Smooth muscle cell (in vitro differentiated cells): ENCODE results near the gene SKAP1. TPM values are rescaled to one million over a fixed set of nuclear protein-coding genes. Genes with fewer than 3 reads are reported as not detected.
"Not testable (repeated sequence)": the region's sequence is repeated elsewhere in the genome, so short reads cannot be mapped to it uniquely, and the experiment has no call there.

Source experiments
- DNase-seq: peaks from one replicate; lab custom pipeline; 2025; ENCODE audit not compliant: unreplicated experiment; lab: John Stamatoyannopoulos, UW
- H2AFZ ChIP-seq: fragments of 200-600 bp; sonication (generic); 2 replicates; pipeline ENCODE4 v1.6.0; 2016; ENCODE audit warnings: antibody characterized with exemption, low read depth, mild to moderate bottlenecking
- H3F3A ChIP-seq: fragments of 200-600 bp; sonication (generic); 2 replicates; pipeline ENCODE4 v1.6.0; 2017; ENCODE audit warnings: antibody characterized with exemption, low read depth
- H3K27ac ChIP-seq: fragments of 200-600 bp; sonication (generic); 2 replicates; pipeline ENCODE4 v1.5.1; 2016; ENCODE audit warnings: low read depth, mild to moderate bottlenecking
- H3K27me3 ChIP-seq: fragments of 200-600 bp; sonication (generic); 2 replicates; pipeline ENCODE4 v1.6.1; 2016; ENCODE audit warnings: low read depth, mild to moderate bottlenecking
- H3K36me3 ChIP-seq: fragments of 200-600 bp; sonication (generic); 2 replicates; pipeline ENCODE4 v1.5.1; 2016; ENCODE audit warnings: low read depth
- H3K4me1 ChIP-seq: fragments of 200-600 bp; sonication (generic); 2 replicates; pipeline ENCODE4 v1.5.1; 2016; ENCODE audit warnings: low read depth
- H3K4me2 ChIP-seq: fragments of 200-600 bp; sonication (generic); 2 replicates; pipeline ENCODE4 v1.6.0; 2016; ENCODE audit warnings: mild to moderate bottlenecking
- H3K4me3 ChIP-seq: fragments of 200-600 bp; sonication (generic); 2 replicates; pipeline ENCODE4 v1.5.1; 2016; ENCODE audit warnings: mild to moderate bottlenecking
- H3K79me2 ChIP-seq: fragments of 200-600 bp; sonication (generic); 2 replicates; pipeline ENCODE4 v1.6.0; 2016; ENCODE audit warnings: low read depth, mild to moderate bottlenecking
- H3K9ac ChIP-seq: fragments of 200-600 bp; sonication (generic); 2 replicates; pipeline ENCODE4 v1.6.0; 2016; ENCODE audit warnings: low read depth
- H3K9me3 ChIP-seq: fragments of 200-600 bp; sonication (generic); replicated peaks from 2 replicates; pipeline ENCODE4 v1.5.1; 2016; ENCODE audit warnings: low read depth
- H4K20me1 ChIP-seq: fragments of 200-600 bp; sonication (generic); 2 replicates; pipeline ENCODE4 v1.6.0; 2016; ENCODE audit warnings: low read depth
- CTCF ChIP-seq: fragments of 200-600 bp; sonication (generic); IDR thresholded peaks from 2 replicates; pipeline ENCODE4 v1.5.1; 2017; ENCODE audit warnings: borderline replicate concordance, mild to moderate bottlenecking, antibody characterized with exemption; ENCODE audit not compliant: insufficient read depth, poor library complexity, severe bottlenecking
- WGBS: methylation state at CpG from one replicate; pipeline ENCODE4 v1.1.7; 2016; ENCODE audit warnings: low lambda C conversion rate; 5-methylcytosine and 5-hydroxymethylcytosine counted together
- polyA plus RNA-seq: library from polyadenylated mRNA; unstranded; fragments of >200 nt; fragmentation: Nextera tagmentation; extraction: Ambion mirVana; gene quantifications from 2 replicates; pipeline ENCODE4 v1.2.1, GENCODE V29; 2016
- total RNA-seq: library from RNA; depleted of rRNA; stranded (reverse); fragments of >200 nt; gene quantifications from 2 replicates; pipeline ENCODE4 v1.2.3, GENCODE V29; 2014

Gene SKAP1
- total and polyA plus RNA-seq, 2 experiments from 2014 or later = not detected

GRCh38 chr17:48347177-48347576 lies 82.8 kb downstream of the SKAP1 start:
- H4K20me1 ChIP-seq = no peaks in the 10 kb centered on the region
- no peak overlapping the region for H3K9ac ChIP-seq
- no peak for DNase-seq
- H2AFZ ChIP-seq = no peak overlapping the region
- H3K27me3 ChIP-seq = peaks cover 59% of the 10 kb centered on the region
- H3K4me3 ChIP-seq = no peak overlapping the region
- H3K4me2 ChIP-seq = no peak overlapping the region
- H3K27ac ChIP-seq = no peak overlapping the region
- H3K9me3 ChIP-seq = no peaks in the 10 kb centered on the region
- H3K4me1 ChIP-seq = no peaks in the 10 kb centered on the region
- no peaks in the 10 kb centered on the region for H3K36me3 ChIP-seq
- TF ChIP-seq CTCF = no peak
- no peaks in the 10 kb centered on the region for H3K79me2 ChIP-seq
- H3F3A ChIP-seq = no peaks in the 10 kb centered on the region

- H3K27me3 ChIP-seq = peaks cover 63% of the 10 kb centered on the region
- no peaks in the 10 kb centered on the region for H3K9me3 ChIP-seq
- TF ChIP-seq CTCF = no peak
- H3K27ac ChIP-seq = no peak overlapping the region
- H3F3A ChIP-seq = no peaks in the 10 kb centered on the region
- no peaks in the 10 kb centered on the region for H3K79me2 ChIP-seq
- no peaks in the 10 kb centered on the region for H3K4me1 ChIP-seq
- no peak for DNase-seq
- no peak overlapping the region for H2AFZ ChIP-seq
- no peak overlapping the region for H3K9ac ChIP-seq
- no peaks in the 10 kb centered on the region for H3K36me3 ChIP-seq
- no peak overlapping the region for H3K4me3 ChIP-seq
- no peak overlapping the region for H3K4me2 ChIP-seq
- H4K20me1 ChIP-seq = no peaks in the 10 kb centered on the region
Measured at GRCh38 chr17:48344251-48344650, 85.8 kb downstream of the SKAP1 start.

GRCh38 chr17:48340916-48341315 lies 89.1 kb downstream of the SKAP1 start:
- Histone ChIP-seq H3K4me1 (no peaks in the 10 kb centered on the region), H2AFZ (no peak overlapping the region), H3K27ac (no peak overlapping the region), H3K9ac (no peak overlapping the region), H3K36me3 (no peaks in the 10 kb centered on the region), H3K79me2 (no peaks in the 10 kb centered on the region), H3K4me2 (no peak overlapping the region), H3K27me3 (peaks cover 68% of the 10 kb centered on the region), H4K20me1 (no peaks in the 10 kb centered on the region), H3F3A (no peaks in the 10 kb centered on the region), H3K4me3 (no peak overlapping the region), H3K9me3 (no peaks in the 10 kb centered on the region)
- no peak for DNase-seq
- 94% methylated on average over 2 of the region's 2 CpGs for WGBS
- no peak for TF ChIP-seq CTCF

DNA sequence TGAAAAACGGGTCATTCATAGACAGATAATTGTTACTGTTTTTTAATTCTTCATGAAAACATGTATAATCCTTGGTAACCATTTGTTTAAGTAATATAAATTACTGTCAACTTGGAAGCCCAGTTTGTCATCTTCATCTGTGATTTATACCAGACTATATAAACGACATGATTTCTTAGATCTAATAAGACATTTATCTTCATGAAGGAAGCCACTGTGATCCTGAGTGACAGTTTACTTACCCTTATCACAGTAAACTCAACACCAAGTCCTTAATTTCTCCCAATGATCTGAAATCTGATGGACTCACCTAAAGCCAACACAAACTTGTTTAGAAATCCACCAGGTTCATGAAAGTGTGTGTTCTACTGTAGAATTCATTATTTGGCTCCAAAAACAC lies 91.3 kb downstream of the SKAP1 start:
- no peak overlapping the region for H3K27ac ChIP-seq
- WGBS = 55% methylated on average over 2 of the region's 2 CpGs
- no peak for DNase-seq
- H3K36me3 ChIP-seq = no peaks in the 10 kb centered on the region
- H3K4me2 ChIP-seq = no peak overlapping the region
- no peaks in the 10 kb centered on the region for H3K4me1 ChIP-seq
- no peak for TF ChIP-seq CTCF
- H3K9ac ChIP-seq = no peak overlapping the region
- H3K4me3 ChIP-seq = no peak overlapping the region
- no peaks in the 10 kb centered on the region for H4K20me1 ChIP-seq
- H3K9me3 ChIP-seq = no peaks in the 10 kb centered on the region
- peaks cover 88% of the 10 kb centered on the region for H3K27me3 ChIP-seq
- no peaks in the 10 kb centered on the region for H3K79me2 ChIP-seq
- no peaks in the 10 kb centered on the region for H3F3A ChIP-seq
- no peak overlapping the region for H2AFZ ChIP-seq

- H3K4me3 ChIP-seq, DNase-seq, H3K79me2 ChIP-seq, H4K20me1 ChIP-seq, H3K9ac ChIP-seq, H3K9me3 ChIP-seq, H3K36me3 ChIP-seq, H3K27ac ChIP-seq, H3F3A ChIP-seq, H2AFZ ChIP-seq, H3K4me2 ChIP-seq, H3K4me1 ChIP-seq: not testable (repeated sequence)
- H3K27me3 ChIP-seq = peaks cover 95% of the 10 kb centered on the region
- 87% methylated on average over 2 of the region's 2 CpGs for whole genome bisulfite sequencing
Measured at GRCh38 chr17:48337903-48338302, 92.1 kb downstream of the SKAP1 start.
